NCI-H82 treated with DMSO at 0.1 percent for 48 hours (cell line): Measurements from ENCODE around the gene OR52A5.

Experiments
- DNase-seq: peaks from one replicate; lab custom pipeline; 2025; ENCODE audit not compliant: unreplicated experiment; lab: John Stamatoyannopoulos, UW

The OR52A5 gene

DNA sequence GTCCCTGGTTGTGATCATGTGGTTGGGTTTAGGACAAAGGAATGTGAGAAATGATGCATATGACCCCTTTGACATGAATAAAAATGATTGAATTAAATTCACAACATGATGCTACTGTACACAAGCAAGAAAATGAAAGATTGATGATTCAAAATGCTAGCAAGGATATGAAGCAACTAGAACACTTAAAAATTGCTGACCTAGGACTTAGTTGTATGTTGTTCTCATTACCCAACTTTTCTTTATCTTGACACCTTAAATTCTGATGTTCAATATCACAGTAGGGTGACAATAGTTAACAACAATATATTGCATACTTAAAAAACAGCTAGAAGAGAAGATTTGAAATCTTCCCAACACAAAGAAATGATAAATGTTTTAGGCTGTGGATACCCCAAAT lies 20.6 kb downstream of the OR52A5 start:
- no peak for DNase-seq

DNA sequence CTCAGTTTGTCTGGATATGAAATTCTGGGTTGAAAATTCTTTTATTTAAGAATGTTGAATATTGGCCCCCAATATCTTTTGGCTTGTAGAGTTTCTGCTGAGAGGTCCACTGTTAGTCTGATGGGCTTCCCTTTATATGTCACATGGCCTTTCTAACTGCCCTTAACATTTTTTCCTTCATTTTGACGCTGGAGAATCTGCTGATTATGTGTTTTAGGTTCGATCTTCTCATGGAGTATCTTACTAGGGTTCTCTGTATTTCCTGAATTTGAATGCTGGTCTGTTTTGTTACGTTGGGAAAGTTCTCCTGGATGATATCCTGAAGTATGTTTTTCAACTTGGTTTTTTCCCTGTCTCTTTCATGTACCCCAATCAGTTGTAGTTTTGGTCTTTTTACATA lies 22.8 kb downstream of the OR52A5 start:
- DNase-seq: no peak

DNA sequence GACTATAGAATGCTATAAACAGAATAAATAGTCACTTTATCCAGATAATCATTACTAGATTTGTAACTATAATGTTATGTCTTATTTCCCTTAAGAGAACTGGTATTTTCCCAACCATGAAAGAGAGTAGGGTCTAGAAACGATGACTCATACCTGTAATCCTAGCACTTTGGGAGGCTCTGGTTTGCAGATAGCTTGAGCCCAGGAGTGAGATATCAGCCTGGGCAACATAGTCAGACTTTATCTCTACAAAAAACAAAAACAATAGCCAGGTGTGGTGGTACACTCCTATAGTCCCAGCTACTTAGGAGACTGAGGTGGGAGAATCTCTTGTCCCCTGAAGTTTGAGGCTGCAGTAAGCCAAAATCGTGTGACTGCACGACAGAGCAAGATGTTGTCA lies 30.9 kb downstream of the OR52A5 start:
- no peak for DNase-seq

DNA sequence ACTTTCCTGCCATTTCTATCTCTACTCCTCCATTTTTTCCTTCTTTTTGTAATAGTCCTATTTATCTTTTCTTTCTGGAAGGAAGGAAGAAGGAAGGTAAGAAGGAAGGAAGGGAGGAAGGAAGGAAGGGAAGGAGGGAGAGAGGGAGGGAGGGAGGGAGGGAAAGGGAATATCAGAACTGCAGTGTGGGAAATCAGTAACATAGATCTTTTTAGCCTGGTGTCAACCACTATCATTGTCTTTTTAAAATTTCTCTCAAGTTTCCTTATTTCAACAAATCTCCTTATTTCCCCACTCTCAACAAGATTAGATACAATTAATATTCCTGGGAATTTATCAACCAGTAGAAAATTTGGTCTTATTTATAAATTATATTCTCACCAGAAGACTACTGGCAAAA lies 35.1 kb downstream of the OR52A5 start:
- DNase-seq: no peak

DNA sequence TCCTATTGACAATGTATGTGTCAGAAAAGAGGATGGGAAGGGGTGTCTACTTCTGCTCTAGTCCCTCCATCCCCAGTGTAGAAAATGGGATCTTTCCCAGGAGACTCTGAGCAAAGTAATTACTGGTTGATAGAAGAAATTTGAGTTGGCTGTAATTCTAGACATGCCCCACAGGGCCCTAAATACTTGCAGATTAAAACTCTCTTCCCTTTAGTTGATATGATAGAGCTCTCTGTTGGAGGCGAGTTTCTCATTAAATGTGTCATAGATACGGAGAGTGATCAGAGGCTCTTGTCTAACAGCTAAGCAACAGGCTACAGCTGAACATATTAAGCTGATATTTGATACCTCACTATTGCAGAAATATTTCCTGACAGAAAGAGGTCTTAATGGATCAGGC lies 35.9 kb downstream of the OR52A5 start:
- no peak for DNase-seq

DNA sequence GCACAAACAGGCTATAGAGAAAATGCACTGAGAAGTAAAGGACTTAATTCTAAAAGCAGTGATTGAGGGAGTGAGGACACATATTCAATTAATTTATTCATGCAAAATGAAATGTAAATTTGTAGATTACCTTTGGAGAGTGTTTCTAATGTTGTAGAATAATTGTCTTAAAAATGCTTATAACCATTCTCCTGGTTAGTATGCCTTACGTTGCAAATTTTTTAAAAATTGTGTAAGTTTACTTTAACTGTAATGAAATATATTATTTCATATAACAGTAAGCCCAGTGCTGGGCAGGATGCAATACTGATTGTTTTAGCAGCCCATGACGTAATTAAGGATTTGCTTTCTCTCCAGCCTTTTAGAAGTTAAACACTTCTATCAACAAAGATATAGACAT lies 42.1 kb downstream of the OR52A5 start:
- no peak for DNase-seq

DNA sequence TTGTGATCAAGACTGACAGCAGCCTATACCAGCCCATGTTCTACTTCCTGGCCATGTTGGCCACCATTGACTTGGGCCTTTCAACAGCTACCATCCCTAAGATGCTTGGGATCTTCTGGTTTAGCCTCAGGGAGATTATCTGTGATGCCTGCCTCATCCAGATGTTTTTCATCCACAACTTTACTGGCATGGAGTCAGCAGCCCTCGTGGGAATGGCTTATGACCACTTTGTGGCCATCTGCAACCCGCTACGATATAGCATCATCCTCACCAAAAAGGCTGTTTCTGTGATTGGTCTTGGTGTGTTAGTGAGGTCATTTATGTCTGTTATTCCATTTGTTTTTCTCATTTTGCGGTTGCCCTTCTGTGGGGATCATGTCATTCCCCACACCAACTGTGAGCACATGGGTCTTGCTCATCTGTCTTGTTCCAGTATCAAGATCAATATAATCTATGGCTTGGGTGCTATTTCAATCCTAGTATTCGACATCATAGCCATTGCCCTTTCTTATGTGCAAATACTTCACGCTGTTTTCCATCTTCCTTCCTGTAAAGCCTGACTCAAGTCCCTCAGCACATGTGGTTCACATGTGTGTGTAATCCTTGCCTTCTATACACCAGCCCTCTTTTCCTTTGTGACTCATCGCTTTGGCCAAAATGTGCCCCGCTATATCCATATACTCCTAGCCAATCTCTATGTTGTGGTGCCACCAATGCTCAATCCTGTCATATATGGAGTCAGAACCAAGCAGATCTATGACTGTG lies 45.2 kb downstream of the OR52A5 start:
- DNase-seq: no peak

DNA sequence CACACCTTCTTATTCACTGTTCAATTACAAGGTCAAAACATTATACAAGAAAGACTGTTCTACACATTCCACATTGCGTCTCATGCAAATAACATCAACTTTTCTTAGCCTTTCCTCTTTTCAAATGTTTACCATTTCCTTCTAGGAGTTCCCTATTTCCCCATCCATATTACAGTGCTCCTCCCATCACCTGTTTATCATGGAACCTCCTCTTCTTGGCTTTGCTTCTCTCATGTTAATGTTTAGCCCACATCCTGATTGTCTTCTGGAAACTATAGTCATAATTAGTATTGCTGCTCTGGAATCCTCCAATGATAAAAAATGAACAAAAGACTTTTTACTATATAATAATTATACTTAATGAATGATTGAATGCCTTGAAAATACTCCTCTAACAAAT lies 47.5 kb downstream of the OR52A5 start:
- no peak for DNase-seq

DNA sequence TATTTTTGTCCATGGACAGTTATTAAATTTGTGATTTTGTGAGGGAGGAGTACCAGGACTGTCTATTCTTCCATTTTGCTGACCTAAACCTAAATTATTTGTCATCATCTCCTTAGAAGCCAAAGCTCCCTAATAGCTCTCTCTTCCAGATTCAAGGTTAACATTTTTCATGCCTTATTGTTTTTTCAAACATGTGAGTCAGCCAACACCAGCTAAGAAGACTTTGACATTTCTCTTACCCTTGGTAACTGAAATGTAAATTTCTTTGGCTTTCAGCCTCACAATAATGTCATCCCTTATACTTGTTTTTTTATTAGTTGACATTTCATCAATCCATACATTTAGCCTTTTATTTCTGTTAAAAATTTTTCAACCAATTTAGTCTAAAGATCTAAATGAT lies 49.6 kb downstream of the OR52A5 start:
- no peak for DNase-seq

DNA sequence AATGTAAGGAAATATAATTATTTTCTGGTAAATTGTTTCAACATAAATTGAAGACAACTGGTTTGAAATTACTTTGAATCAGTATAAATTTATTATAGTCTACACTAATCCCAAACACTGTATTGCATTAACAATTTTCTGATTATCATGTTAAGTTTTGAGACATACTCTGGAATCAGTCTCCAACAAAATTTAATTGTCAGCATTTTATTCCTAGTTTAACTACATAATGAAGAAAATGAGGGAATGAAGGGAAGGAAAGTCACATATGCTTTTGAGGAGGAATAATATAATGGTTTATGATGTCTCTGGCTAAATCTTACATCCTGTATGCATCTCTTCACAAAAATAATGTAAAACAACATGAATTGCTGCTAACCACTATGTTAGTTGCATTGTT lies 54.6 kb downstream of the OR52A5 start:
- no peak for DNase-seq

DNA sequence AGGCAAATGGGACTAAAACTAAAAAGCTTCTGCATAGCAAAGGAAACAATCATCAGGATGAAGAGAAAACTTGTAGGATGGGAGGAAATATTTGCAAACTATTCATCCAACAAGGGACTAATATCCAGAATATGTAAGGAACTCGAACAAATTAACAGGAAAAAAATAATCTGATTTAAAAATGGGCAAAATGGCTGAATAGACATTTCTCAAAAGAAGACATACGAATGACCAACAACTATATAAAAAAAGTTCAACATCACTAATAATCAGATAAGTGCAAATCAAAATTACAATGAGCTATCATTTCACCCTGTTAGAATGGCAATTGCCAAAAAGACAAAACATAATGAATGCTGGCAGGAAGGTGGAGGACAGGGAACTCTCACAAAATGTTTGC lies 56.8 kb downstream of the OR52A5 start:
- DNase-seq: no peak
